Neural cell (in vitro differentiated cells): ENCODE data around the gene ACAP3. TPM values are rescaled to one million over a fixed set of nuclear protein-coding genes. Genes with fewer than 3 reads are reported as not detected.

Source experiments
- H2AFZ ChIP-seq: fragments of 200-600, 300-800 bp; sonication (generic), shearing (Covaris generic); 2 replicates; pipeline ENCODE4 v1.6.0; 2014; ENCODE audit warnings: low read depth, mild to moderate bottlenecking, antibody characterized with exemption, low read length, moderate library complexity
- H3F3A ChIP-seq: fragments of 200-600 bp; shearing (Covaris generic); 2 replicates; pipeline ENCODE4 v1.6.1; 2016; ENCODE audit warnings: mild to moderate bottlenecking, moderate library complexity, mixed read lengths, antibody characterized with exemption, low read length; ENCODE audit not compliant: insufficient read depth, poor library complexity, severe bottlenecking
- H3K27ac ChIP-seq: fragments of 200-600, 300-800 bp; sonication (generic), shearing (Covaris generic); 2 replicates; pipeline ENCODE4 v1.5.1; 2014; ENCODE audit warnings: mild to moderate bottlenecking, low read length, moderate library complexity
- H3K27me3 ChIP-seq: fragments of 300-800, 200-600 bp; sonication (generic), shearing (Covaris generic); 2 replicates; pipeline ENCODE4 v1.6.0; 2014; ENCODE audit warnings: mild to moderate bottlenecking, low read depth, low read length, moderate library complexity; ENCODE audit not compliant: insufficient read depth
- H3K36me3 ChIP-seq: fragments of 300-800, 200-600 bp; sonication (generic), shearing (Covaris generic); 2 replicates; pipeline ENCODE4 v1.5.1; 2014; ENCODE audit warnings: mild to moderate bottlenecking, antibody characterized with exemption, low read length, moderate library complexity; ENCODE audit not compliant: insufficient read depth
- H3K4me2 ChIP-seq: fragments of 300-800, 200-600 bp; sonication (generic), shearing (Covaris generic); 2 replicates; pipeline ENCODE4 v1.6.0; 2014; ENCODE audit warnings: mild to moderate bottlenecking, low read length
- H3K4me3 ChIP-seq: fragments of 300-800, 200-600 bp; sonication (generic), shearing (Covaris generic); 2 replicates; pipeline ENCODE4 v1.5.1; 2014; ENCODE audit warnings: mild to moderate bottlenecking, low read length, moderate library complexity
- H3K79me2 ChIP-seq: fragments of 200-600 bp; shearing (Covaris generic); replicated peaks from 2 replicates; pipeline ENCODE4 v1.6.0; 2014; ENCODE audit warnings: mild to moderate bottlenecking, low read length, moderate library complexity; ENCODE audit not compliant: insufficient read depth
- H3K9ac ChIP-seq: fragments of 300-800, 200-600 bp; sonication (generic), shearing (Covaris generic); 2 replicates; pipeline ENCODE4 v1.6.1; 2016; ENCODE audit warnings: mild to moderate bottlenecking, low read length, mixed read lengths
- H3K9me2 ChIP-seq: fragments of 200-600 bp; shearing (Covaris generic); 2 replicates; pipeline ENCODE4 v1.6.1; 2016; ENCODE audit warnings: mild to moderate bottlenecking, low read length, mixed read lengths; ENCODE audit not compliant: insufficient read depth
- H3K9me3 ChIP-seq: fragments of 200-600, 300-800 bp; sonication (generic), shearing (Covaris generic); 2 replicates; pipeline ENCODE4 v1.6.1; 2016; ENCODE audit warnings: mild to moderate bottlenecking, mixed run types, low read length, moderate library complexity, mixed read lengths
- H4K20me1 ChIP-seq: fragments of 200-600 bp; shearing (Covaris generic); 2 replicates; pipeline ENCODE4 v1.6.1; 2016; ENCODE audit warnings: mild to moderate bottlenecking, mixed run types; ENCODE audit not compliant: insufficient read depth
- EP300 ChIP-seq: fragments of 450-650 bp; conservative IDR thresholded peaks from 2 replicates; pipeline ENCODE4 v1.6.1; 2014; ENCODE audit warnings: antibody characterized with exemption, mild to moderate bottlenecking, moderate library complexity; ENCODE audit not compliant: poor library complexity, severe bottlenecking
- EZH2 ChIP-seq: fragments of 200-600, 300-800 bp; shearing (Covaris generic), sonication (generic); IDR thresholded peaks from 2 replicates; pipeline ENCODE4 v1.6.1; 2014; ENCODE audit warnings: antibody characterized with exemption, low read length, borderline replicate concordance, mild to moderate bottlenecking; ENCODE audit not compliant: insufficient read depth, poor library complexity, severe bottlenecking
- MXI1 ChIP-seq: fragments of 450-650 bp; conservative IDR thresholded peaks from 2 replicates; pipeline ENCODE4 v1.6.1; 2014; ENCODE audit warnings: antibody characterized with exemption, mild to moderate bottlenecking; ENCODE audit not compliant: poor library complexity, severe bottlenecking
- POLR2AphosphoS5 ChIP-seq: IDR thresholded peaks from 2 replicates; pipeline ENCODE4 v1.6.1; 2012
- RAD21 ChIP-seq: fragments of 450-650 bp; conservative IDR thresholded peaks from 2 replicates; pipeline ENCODE4 v1.6.1; 2014; ENCODE audit warnings: antibody characterized with exemption, mild to moderate bottlenecking, moderate library complexity
- REST ChIP-seq: IDR thresholded peaks from 2 replicates; pipeline ENCODE4 v1.6.1; 2012; ENCODE audit warnings: borderline replicate concordance
- SMC3 ChIP-seq: fragments of 450-650 bp; conservative IDR thresholded peaks from 2 replicates; pipeline ENCODE4 v1.6.1; 2014; ENCODE audit warnings: antibody characterized with exemption, mild to moderate bottlenecking, moderate library complexity; ENCODE audit not compliant: poor library complexity
- TAF1 ChIP-seq: IDR thresholded peaks from 2 replicates; pipeline ENCODE4 v1.6.1; 2012; ENCODE audit warnings: low read depth
- polyA plus RNA-seq: library from polyadenylated mRNA; depleted of rRNA; stranded (reverse); fragments of >200 nt; gene quantifications from 2 replicates; pipeline ENCODE4 v1.2.3, GENCODE V29; 2014
- TF ChIP-seq, protein P1 (sequence below): fragments of 450-650 bp; IDR thresholded peaks from 2 replicates; pipeline ENCODE4 v1.5.1; 2014; ENCODE audit warnings: antibody characterized with exemption, mild to moderate bottlenecking, moderate library complexity; ENCODE audit not compliant: poor library complexity, severe bottlenecking

Gene ACAP3
- polyA plus RNA-seq, 1 donor from 2014 or later, result 186 TPM

GRCh38 chr1:1244192-1244811 is 63.4 kb downstream of the ACAP3 start:
- Histone ChIP-seq H3F3A (no peaks in the 10 kb centered on the region), H2AFZ (no peak overlapping the region)

GRCh38 chr1:1243807-1244191 is 63.9 kb downstream of the ACAP3 start:
- no peak overlapping the region for H3K4me3 ChIP-seq
- TF ChIP-seq TAF1 (no peak), POLR2AphosphoS5 (no peak), SMC3 (no peak), EP300 (no peak), EZH2 (no peak), RAD21 (no peak), MXI1 (no peak), REST (no peak)
- TF ChIP-seq, protein P1, sequence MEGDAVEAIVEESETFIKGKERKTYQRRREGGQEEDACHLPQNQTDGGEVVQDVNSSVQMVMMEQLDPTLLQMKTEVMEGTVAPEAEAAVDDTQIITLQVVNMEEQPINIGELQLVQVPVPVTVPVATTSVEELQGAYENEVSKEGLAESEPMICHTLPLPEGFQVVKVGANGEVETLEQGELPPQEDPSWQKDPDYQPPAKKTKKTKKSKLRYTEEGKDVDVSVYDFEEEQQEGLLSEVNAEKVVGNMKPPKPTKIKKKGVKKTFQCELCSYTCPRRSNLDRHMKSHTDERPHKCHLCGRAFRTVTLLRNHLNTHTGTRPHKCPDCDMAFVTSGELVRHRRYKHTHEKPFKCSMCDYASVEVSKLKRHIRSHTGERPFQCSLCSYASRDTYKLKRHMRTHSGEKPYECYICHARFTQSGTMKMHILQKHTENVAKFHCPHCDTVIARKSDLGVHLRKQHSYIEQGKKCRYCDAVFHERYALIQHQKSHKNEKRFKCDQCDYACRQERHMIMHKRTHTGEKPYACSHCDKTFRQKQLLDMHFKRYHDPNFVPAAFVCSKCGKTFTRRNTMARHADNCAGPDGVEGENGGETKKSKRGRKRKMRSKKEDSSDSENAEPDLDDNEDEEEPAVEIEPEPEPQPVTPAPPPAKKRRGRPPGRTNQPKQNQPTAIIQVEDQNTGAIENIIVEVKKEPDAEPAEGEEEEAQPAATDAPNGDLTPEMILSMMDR, result no peak
- no peaks in the 10 kb centered on the region for H3K9me2 ChIP-seq
- H2AFZ ChIP-seq, result no peak overlapping the region
- H4K20me1 ChIP-seq, result no peaks in the 10 kb centered on the region
- no peaks in the 10 kb centered on the region for H3K36me3 ChIP-seq
- peaks cover 3% of the 10 kb centered on the region for H3K27me3 ChIP-seq
- no peaks in the 10 kb centered on the region for H3K79me2 ChIP-seq
- H3K4me2 ChIP-seq, result no peak overlapping the region
- H3F3A ChIP-seq, result no peaks in the 10 kb centered on the region
- H3K9ac ChIP-seq, result no peak overlapping the region
- no peaks in the 10 kb centered on the region for H3K9me3 ChIP-seq
- H3K27ac ChIP-seq, result no peak overlapping the region

More at GRCh38 chr1:1244192-1244811, 63.4 kb downstream of the ACAP3 start:
- no peak overlapping the region for H3K27ac ChIP-seq
- H3K79me2 ChIP-seq, result no peaks in the 10 kb centered on the region
- TF ChIP-seq REST (no peak), EP300 (no peak)
- no peaks in the 10 kb centered on the region for H3K36me3 ChIP-seq
- H3K27me3 ChIP-seq, result peaks cover 3% of the 10 kb centered on the region
- no peaks in the 10 kb centered on the region for H3K9me2 ChIP-seq
- H4K20me1 ChIP-seq, result no peaks in the 10 kb centered on the region
- no peaks in the 10 kb centered on the region for H3K9me3 ChIP-seq
- H3K9ac ChIP-seq, result no peak overlapping the region
- no peak overlapping the region for H3K4me3 ChIP-seq
- no peak overlapping the region for H3K4me2 ChIP-seq
